ENCODE data around the gene SAP130.

Gene SAP130

DNA sequence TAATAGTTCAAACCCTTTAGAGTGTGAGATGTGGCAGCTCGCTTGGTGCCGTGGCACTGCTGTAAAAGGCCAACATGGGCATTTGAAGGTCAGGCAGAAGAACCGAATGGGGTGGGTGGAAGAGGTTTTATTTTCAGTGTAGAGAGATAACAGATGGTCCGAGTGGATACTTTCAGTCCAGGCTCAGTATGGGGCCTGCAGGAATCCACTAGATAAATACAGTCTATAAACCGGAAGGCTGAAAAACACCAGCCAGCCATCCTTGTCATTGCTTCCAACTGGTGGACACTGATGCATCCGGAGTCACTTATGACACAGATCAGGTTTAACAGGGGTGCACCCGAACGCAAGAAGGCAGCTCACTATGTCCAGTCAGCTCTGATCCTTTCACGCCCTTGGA, 86.4 kb downstream of the SAP130 start:
- H4K20me1 ChIP-seq (ENCODE audit: insufficient read depth, low read length, poor library complexity, severe bottlenecking), result no peaks in the 10 kb centered on the region
- H3K36me3 ChIP-seq (ENCODE audit: insufficient read depth, low read length), result peaks cover 52% of the 10 kb centered on the region
- no peaks in the 10 kb centered on the region for H3K4me1 ChIP-seq (ENCODE audit: insufficient read depth, low read length, poor library complexity, severe bottlenecking)
- H3K27me3 ChIP-seq (ENCODE audit: insufficient read depth, low read length, poor library complexity, severe bottlenecking), result no peaks in the 10 kb centered on the region
- H3K4me3 ChIP-seq (ENCODE audit: low read length, poor library complexity, severe bottlenecking), result no peak overlapping the region
- no peak overlapping the region for H3K4me2 ChIP-seq (ENCODE audit: low read depth, low read length, poor library complexity, severe bottlenecking)
- H2AFZ ChIP-seq (ENCODE audit: low read length), result no peak overlapping the region
- TF ChIP-seq, protein P1, sequence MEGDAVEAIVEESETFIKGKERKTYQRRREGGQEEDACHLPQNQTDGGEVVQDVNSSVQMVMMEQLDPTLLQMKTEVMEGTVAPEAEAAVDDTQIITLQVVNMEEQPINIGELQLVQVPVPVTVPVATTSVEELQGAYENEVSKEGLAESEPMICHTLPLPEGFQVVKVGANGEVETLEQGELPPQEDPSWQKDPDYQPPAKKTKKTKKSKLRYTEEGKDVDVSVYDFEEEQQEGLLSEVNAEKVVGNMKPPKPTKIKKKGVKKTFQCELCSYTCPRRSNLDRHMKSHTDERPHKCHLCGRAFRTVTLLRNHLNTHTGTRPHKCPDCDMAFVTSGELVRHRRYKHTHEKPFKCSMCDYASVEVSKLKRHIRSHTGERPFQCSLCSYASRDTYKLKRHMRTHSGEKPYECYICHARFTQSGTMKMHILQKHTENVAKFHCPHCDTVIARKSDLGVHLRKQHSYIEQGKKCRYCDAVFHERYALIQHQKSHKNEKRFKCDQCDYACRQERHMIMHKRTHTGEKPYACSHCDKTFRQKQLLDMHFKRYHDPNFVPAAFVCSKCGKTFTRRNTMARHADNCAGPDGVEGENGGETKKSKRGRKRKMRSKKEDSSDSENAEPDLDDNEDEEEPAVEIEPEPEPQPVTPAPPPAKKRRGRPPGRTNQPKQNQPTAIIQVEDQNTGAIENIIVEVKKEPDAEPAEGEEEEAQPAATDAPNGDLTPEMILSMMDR (conservative IDR thresholded peaks at IDR 0.05; ENCODE audit: low read length), result no peak
- TF ChIP-seq EZH2phosphoT487 (IDR thresholded peaks at IDR 0.05; ENCODE audit: borderline replicate concordance), result no peak
- no peaks in the 10 kb centered on the region for H3F3A ChIP-seq (ENCODE audit: low read depth)
- no peaks in the 10 kb centered on the region for H3K9me2 ChIP-seq (replicated peaks; ENCODE audit: low read depth, low read length)
- no peaks in the 10 kb centered on the region for H3K9me3 ChIP-seq (ENCODE audit: insufficient read depth, low read depth, low read length)
- H3K79me2 ChIP-seq (ENCODE audit: insufficient read depth, low read length), result no peaks in the 10 kb centered on the region
- no peak overlapping the region for H3K9ac ChIP-seq (ENCODE audit: low read depth, low read length, poor library complexity, severe bottlenecking)

DNA sequence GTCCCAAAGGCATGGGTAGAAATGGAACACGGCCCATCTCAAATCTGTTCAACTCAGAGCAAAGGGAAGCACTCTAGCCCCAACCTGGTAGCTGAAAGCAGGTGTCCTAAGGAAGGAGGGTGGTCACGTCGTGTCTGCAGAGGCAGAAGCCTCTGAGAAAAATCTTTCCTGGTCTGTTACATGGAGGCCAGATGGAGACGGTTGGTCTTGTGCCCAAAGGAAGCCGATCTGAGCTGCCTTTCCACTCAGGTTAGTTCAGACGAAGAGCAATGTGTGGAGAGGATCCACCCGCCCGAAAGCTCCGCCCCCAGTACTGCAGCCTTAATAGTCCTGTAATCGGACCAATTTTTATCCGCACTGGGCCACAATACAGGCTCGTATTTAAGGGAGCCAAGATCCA, 87.2 kb downstream of the SAP130 start:
- Histone ChIP-seq H4K20me1 (ENCODE audit: insufficient read depth, low read length, poor library complexity, severe bottlenecking) (no peaks in the 10 kb centered on the region), H3K9ac (ENCODE audit: low read depth, low read length, poor library complexity, severe bottlenecking) (no peak overlapping the region), H3K36me3 (ENCODE audit: insufficient read depth, low read length) (peaks cover 43% of the 10 kb centered on the region), H3K27me3 (ENCODE audit: insufficient read depth, low read length, poor library complexity, severe bottlenecking) (no peaks in the 10 kb centered on the region), H3K9me3 (ENCODE audit: insufficient read depth, low read depth, low read length) (no peaks in the 10 kb centered on the region), H3K9me2 (replicated peaks; ENCODE audit: low read depth, low read length) (no peaks in the 10 kb centered on the region), H3F3A (ENCODE audit: low read depth) (no peaks in the 10 kb centered on the region), H3K79me2 (ENCODE audit: insufficient read depth, low read length) (no peaks in the 10 kb centered on the region), H3K4me1 (ENCODE audit: insufficient read depth, low read length, poor library complexity, severe bottlenecking) (no peaks in the 10 kb centered on the region), H3K4me2 (ENCODE audit: low read depth, low read length, poor library complexity, severe bottlenecking) (no peak overlapping the region), H3K4me3 (ENCODE audit: low read length, poor library complexity, severe bottlenecking) (no peak overlapping the region), H2AFZ (ENCODE audit: low read length) (no peak overlapping the region)
- no peak for TF ChIP-seq EZH2phosphoT487 (IDR thresholded peaks at IDR 0.05; ENCODE audit: borderline replicate concordance)
- TF ChIP-seq, protein P1 (conservative IDR thresholded peaks at IDR 0.05; ENCODE audit: low read length), result no peak

DNA sequence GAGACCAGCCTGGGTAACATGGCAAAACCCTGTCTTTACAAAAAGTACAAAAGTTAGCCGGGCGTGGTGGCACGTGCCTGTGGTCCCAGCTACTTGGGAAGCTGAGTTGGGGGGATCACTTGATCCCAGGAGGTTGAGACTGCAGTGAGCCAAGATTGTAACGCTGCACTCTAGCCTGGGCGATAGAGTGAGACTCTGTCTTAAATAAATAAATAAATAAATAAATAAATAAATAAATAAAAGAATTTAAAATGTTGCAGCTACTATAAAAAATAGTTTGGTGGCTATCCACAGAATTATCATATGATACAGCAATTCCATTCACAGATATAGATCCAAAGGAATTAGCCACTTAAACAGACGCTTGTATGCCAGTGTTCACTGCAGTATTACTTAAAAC, 92.5 kb downstream of the SAP130 start:
- no peaks in the 10 kb centered on the region for H3K79me2 ChIP-seq (ENCODE audit: insufficient read depth, low read length)
- no peaks in the 10 kb centered on the region for H3K4me1 ChIP-seq (ENCODE audit: insufficient read depth, low read length, poor library complexity, severe bottlenecking)
- no peak overlapping the region for H3K4me2 ChIP-seq (ENCODE audit: low read depth, low read length, poor library complexity, severe bottlenecking)
- H3K36me3 ChIP-seq (ENCODE audit: insufficient read depth, low read length), result no peaks in the 10 kb centered on the region
- no peak for TF ChIP-seq EZH2phosphoT487 (IDR thresholded peaks at IDR 0.05; ENCODE audit: borderline replicate concordance)
- TF ChIP-seq, protein P1 (conservative IDR thresholded peaks at IDR 0.05; ENCODE audit: low read length), result no peak
- no peak overlapping the region for H2AFZ ChIP-seq (ENCODE audit: low read length)
- no peaks in the 10 kb centered on the region for H3K9me3 ChIP-seq (ENCODE audit: insufficient read depth, low read depth, low read length)
- no peaks in the 10 kb centered on the region for H3K9me2 ChIP-seq (replicated peaks; ENCODE audit: low read depth, low read length)
- H3K27me3 ChIP-seq (ENCODE audit: insufficient read depth, low read length, poor library complexity, severe bottlenecking), result no peaks in the 10 kb centered on the region
- no peak overlapping the region for H3K4me3 ChIP-seq (ENCODE audit: low read length, poor library complexity, severe bottlenecking)
- H3K9ac ChIP-seq (ENCODE audit: low read depth, low read length, poor library complexity, severe bottlenecking), result no peak overlapping the region
- no peaks in the 10 kb centered on the region for H3F3A ChIP-seq (ENCODE audit: low read depth)
- H4K20me1 ChIP-seq (ENCODE audit: insufficient read depth, low read length, poor library complexity, severe bottlenecking), result no peaks in the 10 kb centered on the region
